ENCODE data around the gene DNAJA1.

DNAJA1 gene

DNA sequence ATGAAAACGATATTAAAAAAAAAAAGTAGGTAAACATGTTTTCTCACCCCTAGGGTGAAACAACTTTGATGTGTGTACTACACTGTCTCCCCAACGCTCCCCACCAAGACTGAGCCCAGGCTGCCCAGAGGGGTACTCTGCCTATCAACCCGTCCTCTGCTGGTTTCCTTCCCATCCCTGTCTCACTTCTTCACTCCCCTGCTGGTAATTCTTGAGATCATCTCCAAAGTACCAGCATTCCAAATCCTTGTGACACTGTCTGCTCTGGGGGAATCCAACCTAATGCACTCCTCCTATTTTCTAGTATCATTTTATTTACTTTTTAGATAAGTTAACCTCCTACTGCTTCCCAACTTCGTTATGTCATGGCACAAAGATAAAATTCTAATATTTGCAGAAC, 17.3 kb upstream of the DNAJA1 start:
- TF ChIP-seq, protein P1, sequence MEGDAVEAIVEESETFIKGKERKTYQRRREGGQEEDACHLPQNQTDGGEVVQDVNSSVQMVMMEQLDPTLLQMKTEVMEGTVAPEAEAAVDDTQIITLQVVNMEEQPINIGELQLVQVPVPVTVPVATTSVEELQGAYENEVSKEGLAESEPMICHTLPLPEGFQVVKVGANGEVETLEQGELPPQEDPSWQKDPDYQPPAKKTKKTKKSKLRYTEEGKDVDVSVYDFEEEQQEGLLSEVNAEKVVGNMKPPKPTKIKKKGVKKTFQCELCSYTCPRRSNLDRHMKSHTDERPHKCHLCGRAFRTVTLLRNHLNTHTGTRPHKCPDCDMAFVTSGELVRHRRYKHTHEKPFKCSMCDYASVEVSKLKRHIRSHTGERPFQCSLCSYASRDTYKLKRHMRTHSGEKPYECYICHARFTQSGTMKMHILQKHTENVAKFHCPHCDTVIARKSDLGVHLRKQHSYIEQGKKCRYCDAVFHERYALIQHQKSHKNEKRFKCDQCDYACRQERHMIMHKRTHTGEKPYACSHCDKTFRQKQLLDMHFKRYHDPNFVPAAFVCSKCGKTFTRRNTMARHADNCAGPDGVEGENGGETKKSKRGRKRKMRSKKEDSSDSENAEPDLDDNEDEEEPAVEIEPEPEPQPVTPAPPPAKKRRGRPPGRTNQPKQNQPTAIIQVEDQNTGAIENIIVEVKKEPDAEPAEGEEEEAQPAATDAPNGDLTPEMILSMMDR (conservative IDR thresholded peaks at IDR 0.05; ENCODE audit: low read depth, low read length), result no peak
- DNase-seq (ENCODE audit: low read depth), result no peak
- no peak overlapping the region for H3K4me3 ChIP-seq (ENCODE audit: low read length)

DNA sequence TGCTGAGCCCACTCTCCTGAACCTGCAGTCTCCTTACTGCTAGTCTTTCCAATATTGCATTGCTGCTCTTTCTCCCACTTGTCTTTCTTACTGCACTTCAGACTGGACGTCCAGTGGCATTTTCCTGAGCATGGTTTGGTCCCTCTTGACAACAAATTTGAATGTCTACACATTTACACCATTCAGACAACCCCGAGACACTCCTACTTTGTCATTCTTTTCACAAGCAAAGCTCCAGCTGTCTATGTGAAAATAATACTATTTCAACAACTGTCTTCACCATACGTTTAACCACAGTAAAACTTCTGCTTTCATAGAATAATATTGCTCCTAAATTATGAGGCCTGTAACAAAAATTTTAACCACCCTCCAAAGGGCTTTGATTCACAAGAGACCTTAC, 13.2 kb upstream of the DNAJA1 start:
- no peak overlapping the region for H3K4me3 ChIP-seq (ENCODE audit: low read length)
- no peak for DNase-seq (ENCODE audit: low read depth)
- TF ChIP-seq, protein P1 (conservative IDR thresholded peaks at IDR 0.05; ENCODE audit: low read depth, low read length), result no peak

DNA sequence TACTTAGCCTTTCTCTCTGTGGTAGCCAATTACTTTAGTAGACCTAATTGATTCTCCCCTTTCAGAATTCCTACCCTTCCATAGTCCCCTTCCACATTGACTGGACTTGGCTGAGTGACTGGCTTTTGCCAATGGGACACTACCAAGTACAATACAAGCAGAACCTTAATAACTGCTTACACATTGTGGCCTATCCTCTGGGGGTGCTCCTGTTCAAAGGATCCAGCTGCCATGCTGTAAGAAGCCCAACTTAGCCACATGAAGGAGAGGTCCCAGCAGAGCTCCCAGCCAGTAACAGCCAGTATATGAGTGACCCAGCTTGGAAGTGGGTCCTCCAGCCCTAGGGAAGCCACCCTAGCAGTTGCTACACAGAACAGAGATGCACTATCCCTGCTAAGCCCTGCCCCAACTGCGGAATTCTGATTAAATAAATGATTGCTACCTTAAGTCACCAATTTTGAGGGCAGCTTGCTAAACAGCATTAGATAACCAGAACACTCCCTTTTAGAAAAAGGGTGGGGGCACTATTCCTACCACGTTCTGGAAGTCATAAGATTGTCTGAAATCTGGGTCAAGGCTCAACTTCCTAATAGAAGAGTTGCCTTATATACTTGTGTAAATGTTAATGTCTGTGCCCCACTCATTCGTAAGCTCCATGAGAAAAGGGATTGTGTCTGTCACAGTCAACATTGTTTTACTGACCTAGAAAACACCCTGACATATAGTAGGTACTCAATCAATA, 12.6 kb upstream of the DNAJA1 start:
- no peak overlapping the region for H3K4me3 ChIP-seq (ENCODE audit: low read length)
- DNase-seq (ENCODE audit: low read depth), result no peak
- TF ChIP-seq, protein P1 (conservative IDR thresholded peaks at IDR 0.05; ENCODE audit: low read depth, low read length), result no peak

DNA sequence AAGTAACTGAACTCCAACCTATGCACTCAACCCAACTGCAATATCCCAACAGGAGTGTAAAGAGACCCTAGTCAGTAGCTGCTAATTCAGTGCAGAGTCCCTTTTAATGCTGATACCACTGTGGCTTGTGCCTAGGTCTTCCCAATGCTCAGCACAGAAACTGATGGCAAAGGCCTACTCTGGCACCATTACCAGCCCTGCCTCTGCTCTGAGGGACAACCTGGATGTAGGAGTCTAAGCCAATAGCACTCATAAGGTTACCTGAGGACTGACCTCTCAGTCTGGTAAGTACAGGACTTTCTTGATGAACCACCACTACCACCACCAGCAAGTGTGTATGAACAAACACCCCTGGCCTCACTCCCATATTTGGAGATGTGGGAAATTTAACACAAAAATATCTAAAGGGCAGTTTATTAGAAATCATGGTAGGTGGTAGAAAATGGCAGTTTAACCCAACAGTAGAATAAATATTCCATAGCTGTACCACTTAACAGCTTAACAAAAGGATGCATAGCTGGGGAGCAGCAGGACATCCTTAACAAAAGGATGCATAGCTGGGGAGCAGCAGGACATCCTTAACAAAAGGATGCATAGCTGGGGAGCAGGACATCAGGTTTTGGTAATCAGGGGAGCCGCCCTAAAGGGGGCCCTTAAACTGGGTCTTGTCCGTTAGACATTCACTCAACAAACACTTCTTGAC, 11.0 kb upstream of the DNAJA1 start:
- TF ChIP-seq, protein P1 (conservative IDR thresholded peaks at IDR 0.05; ENCODE audit: low read depth, low read length), result no peak
- H3K4me3 ChIP-seq (ENCODE audit: low read length), result no peak overlapping the region
- no peak for DNase-seq (ENCODE audit: low read depth)

DNA sequence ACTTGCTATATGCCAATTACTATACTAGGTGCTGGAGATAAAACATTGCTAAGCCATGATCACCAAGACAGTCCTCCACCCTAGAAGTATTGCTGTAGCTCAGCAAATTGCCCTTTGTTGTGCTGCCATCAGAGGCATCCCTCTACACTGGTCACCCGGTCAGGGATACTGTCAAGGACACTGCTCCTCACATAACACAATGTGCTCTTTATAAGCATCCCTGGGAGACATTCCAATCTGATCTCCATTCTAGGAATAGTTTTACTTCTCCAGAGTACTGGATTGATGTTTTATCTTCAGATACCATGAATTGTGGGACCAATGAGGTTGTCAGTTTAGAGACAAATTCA, 10.4 kb upstream of the DNAJA1 start:
- TF ChIP-seq, protein P1 (conservative IDR thresholded peaks at IDR 0.05; ENCODE audit: low read depth, low read length), result no peak
- H3K4me3 ChIP-seq (ENCODE audit: low read length), result no peak overlapping the region
- DNase-seq (ENCODE audit: low read depth), result no peak

DNA sequence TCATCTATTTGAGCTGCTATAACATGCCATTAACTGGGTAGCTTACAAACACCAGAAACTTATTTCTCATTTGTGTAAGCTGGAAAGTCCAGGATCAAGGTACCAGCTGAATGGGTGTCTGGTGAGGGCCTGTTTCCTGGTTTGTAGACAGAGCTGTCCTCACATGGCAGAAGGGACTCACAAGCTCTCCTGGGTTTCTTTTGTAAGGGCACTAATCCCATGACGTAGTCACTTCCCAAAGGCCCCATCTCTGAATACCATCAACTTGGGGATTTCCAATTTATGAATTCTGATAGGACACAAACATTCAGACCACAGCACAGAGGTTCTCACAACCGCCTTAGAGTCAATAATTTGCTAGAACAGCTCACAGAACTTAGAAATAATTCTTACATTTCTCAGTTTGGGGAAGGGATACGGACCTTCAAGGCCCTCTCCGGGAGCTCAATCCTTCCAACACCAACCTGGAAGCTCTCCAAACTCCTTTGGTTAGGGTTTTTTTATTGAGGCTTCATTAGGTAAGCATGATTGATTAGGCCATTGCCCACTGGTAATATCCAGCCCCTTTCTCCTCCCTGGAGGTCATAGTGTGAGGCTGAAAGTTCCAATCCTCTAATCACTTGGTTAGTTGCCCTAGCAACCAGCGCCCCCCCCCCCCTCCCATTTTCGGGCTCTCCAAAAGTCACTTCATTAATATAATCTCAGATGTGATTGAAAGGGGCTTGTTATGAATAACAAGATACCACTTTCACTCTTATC, 7.6 kb upstream of the DNAJA1 start:
- no peak for DNase-seq (ENCODE audit: low read depth)
- TF ChIP-seq, protein P1 (conservative IDR thresholded peaks at IDR 0.05; ENCODE audit: low read depth, low read length), result no peak
- H3K4me3 ChIP-seq (ENCODE audit: low read length), result no peak overlapping the region
